ENCODE data around the gene IL1RAPL2. TPM values are rescaled to one million over a fixed set of nuclear protein-coding genes. Genes with fewer than 3 reads are reported as not detected.
"Not testable (repeated sequence)": the region's sequence is repeated elsewhere in the genome, so short reads cannot be mapped to it uniquely, and the experiment has no call there.

The IL1RAPL2 gene
- total RNA-seq, 4 donors from 2014 or later = not detected

- H3K9me3 ChIP-seq = no peaks in the 10 kb centered on the region
- no peak overlapping the region for H3K4me3 ChIP-seq
- H3K36me3 ChIP-seq = no peaks in the 10 kb centered on the region
- no peak for TF ChIP-seq POLR2A (IDR thresholded peaks at IDR 0.05)
- no peak for TF ChIP-seq CTCF (IDR thresholded peaks at IDR 0.05 in 4 of 5, conservative IDR thresholded peaks at IDR 0.05 in 1 of 5)
- ATAC-seq (no peak), DNase-seq (no peak)
- in situ Hi-C loops (cut with MboI; ENCODE audit: low sequenced_read_pairs in 4 of 4) (no loop called here), intact Hi-C loops (cut with DNase I; ENCODE audit: low total_unique reads) (no loop called here)
- no peaks in the 10 kb centered on the region for H3K4me1 ChIP-seq
- H3K27me3 ChIP-seq = no peaks in the 10 kb centered on the region
- no peak overlapping the region for H3K27ac ChIP-seq
These were observed 102.6 kb downstream of the IL1RAPL2 start for GRCh38 chrX:104668550-104668949.

- no peaks in the 10 kb centered on the region for H3K9me3 ChIP-seq
- H3K27me3 ChIP-seq = no peaks in the 10 kb centered on the region
- no peaks in the 10 kb centered on the region for H3K4me1 ChIP-seq
- no peak overlapping the region for H3K27ac ChIP-seq
- DNase-seq (no peak), ATAC-seq (no peak)
- TF ChIP-seq CTCF (IDR thresholded peaks at IDR 0.05 in 4 of 5, conservative IDR thresholded peaks at IDR 0.05 in 1 of 5) (no peak), POLR2A (IDR thresholded peaks at IDR 0.05) (no peak)
- in situ Hi-C loops (cut with MboI; ENCODE audit: low sequenced_read_pairs in 4 of 4) (no loop called here), intact Hi-C loops (cut with DNase I; ENCODE audit: low total_unique reads) (no loop called here)
- no peak overlapping the region for H3K4me3 ChIP-seq
- H3K36me3 ChIP-seq = no peaks in the 10 kb centered on the region
These were observed 103.1 kb downstream of the IL1RAPL2 start for GRCh38 chrX:104669063-104669462.

GRCh38 chrX:104670051-104670450 lies 104.1 kb downstream of the IL1RAPL2 start:
- DNase-seq (no peak), ATAC-seq (no peak)
- Histone ChIP-seq H3K4me3 (no peak overlapping the region), H3K27ac (no peak overlapping the region), H3K9me3 (no peaks in the 10 kb centered on the region), H3K27me3 (no peaks in the 10 kb centered on the region), H3K36me3 (no peaks in the 10 kb centered on the region), H3K4me1 (no peaks in the 10 kb centered on the region)
- intact Hi-C loops (cut with DNase I; ENCODE audit: low total_unique reads) = no loop called here
- in situ Hi-C loops (cut with MboI; ENCODE audit: low sequenced_read_pairs in 4 of 4) = no loop called here
- TF ChIP-seq CTCF (IDR thresholded peaks at IDR 0.05 in 4 of 5, conservative IDR thresholded peaks at IDR 0.05 in 1 of 5) (no peak), POLR2A (IDR thresholded peaks at IDR 0.05) (no peak)

GRCh38 chrX:104677517-104677916 lies 111.5 kb downstream of the IL1RAPL2 start:
- H3K27me3 ChIP-seq; intact Hi-C loops (cut with DNase I; ENCODE audit: low total_unique reads); H3K9me3 ChIP-seq; H3K36me3 ChIP-seq; H3K4me3 ChIP-seq; ATAC-seq; H3K27ac ChIP-seq; H3K4me1 ChIP-seq; in situ Hi-C loops (cut with MboI; ENCODE audit: low sequenced_read_pairs in 4 of 4); DNase-seq: not testable (repeated sequence)

- in situ Hi-C loops (cut with MboI; ENCODE audit: low sequenced_read_pairs in 4 of 4) (no loop called here), intact Hi-C loops (cut with DNase I; ENCODE audit: low total_unique reads) (no loop called here)
- no peaks in the 10 kb centered on the region for H3K27me3 ChIP-seq
- no peaks in the 10 kb centered on the region for H3K4me1 ChIP-seq
- no peak for DNase-seq
- H3K4me3 ChIP-seq = no peak overlapping the region
- no peak for ATAC-seq
- no peaks in the 10 kb centered on the region for H3K9me3 ChIP-seq
- H3K27ac ChIP-seq = no peak overlapping the region
- TF ChIP-seq CTCF (IDR thresholded peaks at IDR 0.05 in 4 of 5, conservative IDR thresholded peaks at IDR 0.05 in 1 of 5) = no peak
- no peak for TF ChIP-seq POLR2A (IDR thresholded peaks at IDR 0.05)
- no peaks in the 10 kb centered on the region for H3K36me3 ChIP-seq
These were observed 113.2 kb downstream of the IL1RAPL2 start for GRCh38 chrX:104679175-104679574.
